HS-27A (cell line): ENCODE data around the gene HMMR.
"Not testable (repeated sequence)": the region's sequence is repeated elsewhere in the genome, so short reads cannot be mapped to it uniquely, and the experiment has no call there.

Experiments
- DNase-seq: peaks from one replicate; pipeline ENCODE4 v3.0.0-alpha.2; 2012; ENCODE audit warnings: low read depth, missing footprints

Gene HMMR

GRCh38 chr5:163460562-163461171 is at the start of gene HMMR:
Gene HMMR, plus strand, starts transcription at chr5:163460632. Its CDS starts 61 bp downstream, at chr5:163460693.
- DNase-seq: no peak

GRCh38 chr5:163415673-163416072 is 44.8 kb upstream of the HMMR start:
- not testable (repeated sequence) for DNase-seq

GRCh38 chr5:163424836-163425235 is 35.6 kb upstream of the HMMR start:
- no peak for DNase-seq

GRCh38 chr5:163426128-163426527 is 34.3 kb upstream of the HMMR start:
- not testable (repeated sequence) for DNase-seq

- no peak for DNase-seq
These were observed 27.9 kb upstream of the HMMR start for GRCh38 chr5:163432544-163432943.

GRCh38 chr5:163433271-163433670 is 27.2 kb upstream of the HMMR start:
- DNase-seq: no peak

- no peak for DNase-seq
These were observed 26.0 kb upstream of the HMMR start for GRCh38 chr5:163434401-163434866.

GRCh38 chr5:163436515-163436914 is 23.9 kb upstream of the HMMR start:
- no peak for DNase-seq

GRCh38 chr5:163437011-163437308 is 23.5 kb upstream of the HMMR start:
- DNase-seq: no peak

GRCh38 chr5:163437309-163438182 is 22.9 kb upstream of the HMMR start, which contains the start of gene CCNG1:
Gene CCNG1, plus strand, starts transcription at chr5:163437595. Its CDS starts 1,662 bp downstream, at chr5:163439257.
- DNase-seq: peak; percentile 72

GRCh38 chr5:163439092-163439425 is 21.4 kb upstream of the HMMR start:
- no peak for DNase-seq

GRCh38 chr5:163440954-163441353 is 19.5 kb upstream of the HMMR start:
- no peak for DNase-seq

GRCh38 chr5:163444526-163444925 is 15.9 kb upstream of the HMMR start:
- no peak for DNase-seq

- no peak for DNase-seq
These were observed 15.1 kb upstream of the HMMR start for GRCh38 chr5:163445345-163445744.

- no peak for DNase-seq
These were observed 13.2 kb upstream of the HMMR start for GRCh38 chr5:163447191-163447590.

- no peak for DNase-seq
These were observed 12.6 kb upstream of the HMMR start for GRCh38 chr5:163447875-163448274.

GRCh38 chr5:163448491-163448890 is 11.9 kb upstream of the HMMR start:
- DNase-seq: no peak

- no peak for DNase-seq
These were observed 8.9 kb upstream of the HMMR start for GRCh38 chr5:163451489-163451888.

- no peak for DNase-seq
These were observed 6.7 kb upstream of the HMMR start for GRCh38 chr5:163453705-163454104.

- not testable (repeated sequence) for DNase-seq
These were observed 5.0 kb upstream of the HMMR start for GRCh38 chr5:163455406-163455805.

GRCh38 chr5:163456029-163456589 is 4.3 kb upstream of the HMMR start:
- DNase-seq: no peak

GRCh38 chr5:163456840-163457239 is 3.6 kb upstream of the HMMR start:
- no peak for DNase-seq

GRCh38 chr5:163458778-163459385 is 1.6 kb upstream of the HMMR start:
- DNase-seq: no peak
